A549 treated with ZK216348 at 1 μM for 4 hours (cell line): ENCODE measurements around the gene EID1. TPM values are rescaled to one million over a fixed set of nuclear protein-coding genes. Genes with fewer than 3 reads are reported as not detected.

Experiments used
- total RNA-seq: library from RNA; stranded (reverse); fragments of 200-300 nt; extraction: Qiagen RNA extraction; gene quantifications from 5 replicates; pipeline ENCODE4 v1.2.3, GENCODE V29; 2022; ENCODE audit warnings: low read depth

Gene EID1
- total RNA-seq, result 108 to 138 TPM (median 116 TPM) in 5 replicates

GRCh38 chr15:48877630-48878595, at the start of gene EID1:
TSS of gene EID1 (plus strand) at chr15:48878134. CDS start at chr15:48878177, 43 bp downstream.

Other genes with a start within 250 kb of the EID1 start
- 6.5 to 7.1 TPM (median 7.0 TPM) in 5 replicates for gene FBN1, start 232.4 kb upstream of the EID1 start, total RNA-seq
- 2.5 to 11.5 TPM (median 4.2 TPM) in 5 replicates for gene CEP152, start 67.1 kb upstream of the EID1 start, total RNA-seq
- 0.54 to 1.4 TPM (median 0.80 TPM) in 5 replicates for gene SHC4, start 85.8 kb downstream of the EID1 start, total RNA-seq
- gene SECISBP2L, start 168.3 kb downstream of the EID1 start, total RNA-seq, result 3.8 to 9.0 TPM (median 8.4 TPM) in 5 replicates